Sigmoid colon (tissue), 4 donors: ENCODE results near the gene GAL3ST1.

Experiments
- EP300 ChIP-seq, 4 donors: sonication (generic); formaldehyde crosslinking; IDR thresholded peaks; one replicate each; pipeline ENCODE4 v1.6.1; 2017; ENCODE audit warnings: antibody characterized with exemption in 4 of 4
- POLR2AphosphoS5 ChIP-seq, 4 donors: sonication (generic); formaldehyde crosslinking; IDR thresholded peaks; one replicate each; pipeline ENCODE4 v1.6.1; 2017; ENCODE audit warnings: antibody characterized with exemption in 4 of 4
- TF ChIP-seq, protein P1 (sequence below), 4 experiments: fragments of 450-650 bp in 3 of 4; fragments of 200-600 bp in 1 of 4; IDR thresholded peaks; one replicate each; pipeline ENCODE4 v1.5.1; 2016 to 2019; ENCODE audit warnings: antibody characterized with exemption in 4 of 4, mild to moderate bottlenecking in 3 of 4, moderate library complexity in 2 of 4

DNA sequence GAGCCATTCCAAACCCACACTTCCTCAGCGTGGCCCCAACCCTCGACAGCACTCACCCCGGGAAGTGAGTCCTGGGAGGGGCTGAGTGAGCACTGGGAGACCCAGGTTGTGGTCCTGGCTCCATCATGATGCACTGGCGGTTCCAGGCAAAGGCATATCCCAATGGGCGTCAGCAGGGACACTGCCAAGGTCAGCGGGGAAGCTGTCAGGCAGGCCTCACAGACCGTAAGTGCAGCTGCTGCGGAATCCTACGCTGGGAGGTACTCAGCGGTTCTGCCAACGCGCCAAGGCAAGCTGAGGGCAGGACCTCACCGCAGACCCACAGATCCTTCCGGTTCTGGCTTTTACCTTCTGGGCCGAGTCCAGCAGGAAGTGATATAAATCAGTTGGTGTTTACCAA, 1.4 kb upstream of the GAL3ST1 start:
- TF ChIP-seq, protein P1, sequence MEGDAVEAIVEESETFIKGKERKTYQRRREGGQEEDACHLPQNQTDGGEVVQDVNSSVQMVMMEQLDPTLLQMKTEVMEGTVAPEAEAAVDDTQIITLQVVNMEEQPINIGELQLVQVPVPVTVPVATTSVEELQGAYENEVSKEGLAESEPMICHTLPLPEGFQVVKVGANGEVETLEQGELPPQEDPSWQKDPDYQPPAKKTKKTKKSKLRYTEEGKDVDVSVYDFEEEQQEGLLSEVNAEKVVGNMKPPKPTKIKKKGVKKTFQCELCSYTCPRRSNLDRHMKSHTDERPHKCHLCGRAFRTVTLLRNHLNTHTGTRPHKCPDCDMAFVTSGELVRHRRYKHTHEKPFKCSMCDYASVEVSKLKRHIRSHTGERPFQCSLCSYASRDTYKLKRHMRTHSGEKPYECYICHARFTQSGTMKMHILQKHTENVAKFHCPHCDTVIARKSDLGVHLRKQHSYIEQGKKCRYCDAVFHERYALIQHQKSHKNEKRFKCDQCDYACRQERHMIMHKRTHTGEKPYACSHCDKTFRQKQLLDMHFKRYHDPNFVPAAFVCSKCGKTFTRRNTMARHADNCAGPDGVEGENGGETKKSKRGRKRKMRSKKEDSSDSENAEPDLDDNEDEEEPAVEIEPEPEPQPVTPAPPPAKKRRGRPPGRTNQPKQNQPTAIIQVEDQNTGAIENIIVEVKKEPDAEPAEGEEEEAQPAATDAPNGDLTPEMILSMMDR (IDR thresholded peaks at IDR 0.05) = no peak
- TF ChIP-seq POLR2AphosphoS5 (IDR thresholded peaks at IDR 0.05) = no peak
- TF ChIP-seq EP300 (IDR thresholded peaks at IDR 0.05) = no peak
